GM12875 (cell line): ENCODE results near the gene ADGRL3.
"Not testable (repeated sequence)": the region's sequence is repeated elsewhere in the genome, so short reads cannot be mapped to it uniquely, and the experiment has no call there.

Source experiments
- H3K4me3 ChIP-seq: one replicate; pipeline ENCODE4 v1.5.1; 2011; ENCODE audit warnings: low read depth, low read length, control low read depth
- CTCF ChIP-seq: IDR thresholded peaks from 2 replicates; pipeline ENCODE4 v1.5.1; 2011; ENCODE audit warnings: low read depth, mild to moderate bottlenecking, control low read depth, inconsistent platforms, low read length, moderate library complexity, borderline replicate concordance; ENCODE audit not compliant: insufficient read depth

The ADGRL3 gene

GRCh38 chr4:61359301-61359700 lies 159.2 kb downstream of the ADGRL3 start:
- no peak for TF ChIP-seq CTCF
- no peak overlapping the region for H3K4me3 ChIP-seq

- H3K4me3 ChIP-seq = not testable (repeated sequence)
These were observed 172.7 kb downstream of the ADGRL3 start for GRCh38 chr4:61372817-61373216.

GRCh38 chr4:61373901-61374440 lies 173.8 kb downstream of the ADGRL3 start:
- no peak overlapping the region for H3K4me3 ChIP-seq
- TF ChIP-seq CTCF = no peak

- no peak for TF ChIP-seq CTCF
These were observed 174.3 kb downstream of the ADGRL3 start for GRCh38 chr4:61374447-61374891.

GRCh38 chr4:61375301-61375700 lies 175.2 kb downstream of the ADGRL3 start:
- TF ChIP-seq CTCF = no peak
- no peak overlapping the region for H3K4me3 ChIP-seq

More at GRCh38 chr4:61374447-61374891, 174.3 kb downstream of the ADGRL3 start:
- H3K4me3 ChIP-seq = no peak overlapping the region

GRCh38 chr4:61376301-61376700 lies 176.2 kb downstream of the ADGRL3 start:
- no peak for TF ChIP-seq CTCF
- H3K4me3 ChIP-seq = no peak overlapping the region

- H3K4me3 ChIP-seq = no peak overlapping the region
These were observed 179.3 kb downstream of the ADGRL3 start for GRCh38 chr4:61379406-61379805.

More at GRCh38 chr4:61379406-61379805, 179.3 kb downstream of the ADGRL3 start:
- TF ChIP-seq CTCF = no peak
